ENCODE results near the gene POLR1A. TPM values are rescaled to one million over a fixed set of nuclear protein-coding genes. Genes with fewer than 3 reads are reported as not detected.

Gene POLR1A
- total RNA-seq, 1 experiment from 2014 or later: 58.3 TPM

- Mint-ChIP-seq H3K9me3 (ENCODE audit: low read depth, unreplicated experiment) (no peaks in the 10 kb centered on the region), H3K4me3 (ENCODE audit: low read depth, unreplicated experiment) (no peak overlapping the region), H3K36me3 (ENCODE audit: insufficient read depth, unreplicated experiment) (peaks cover 27% of the 10 kb centered on the region), H3K27ac (ENCODE audit: unreplicated experiment) (no peak overlapping the region), H3K4me1 (ENCODE audit: low read depth, unreplicated experiment) (no peaks in the 10 kb centered on the region), H3K27me3 (ENCODE audit: unreplicated experiment) (no peaks in the 10 kb centered on the region)
- DNase-seq: no peak
- no peak for TF ChIP-seq CTCF (IDR thresholded peaks at IDR 0.05; ENCODE audit: unreplicated experiment)
- no TSS peak for BruUV-seq (replicated peaks)
- CTCF ChIA-PET: no interaction called here
- intact Hi-C loops (cut with micrococcal nuclease; ENCODE audit: unreplicated experiment): no loop called here
Observed at GRCh38 chr2:86094229-86094628, 11.5 kb downstream of the POLR1A start.

GRCh38 chr2:86087936-86088850, 17.5 kb downstream of the POLR1A start:
- TF ChIP-seq CTCF (IDR thresholded peaks at IDR 0.05; ENCODE audit: unreplicated experiment): no peak
- Mint-ChIP-seq H3K27me3 (ENCODE audit: unreplicated experiment) (no peaks in the 10 kb centered on the region), H3K9me3 (ENCODE audit: low read depth, unreplicated experiment) (no peaks in the 10 kb centered on the region), H3K36me3 (ENCODE audit: insufficient read depth, unreplicated experiment) (peaks cover 36% of the 10 kb centered on the region), H3K4me1 (ENCODE audit: low read depth, unreplicated experiment) (no peaks in the 10 kb centered on the region), H3K27ac (ENCODE audit: unreplicated experiment) (no peak overlapping the region), H3K4me3 (ENCODE audit: low read depth, unreplicated experiment) (no peak overlapping the region)
- intact Hi-C loops (cut with micrococcal nuclease; ENCODE audit: unreplicated experiment): loop anchor here (10.0 kb wide), 1 partner anchor 363 kb away; no protein-coding TSS in a partner anchor
- DNase-seq: no peak
- no TSS peak for BruUV-seq (replicated peaks)
- CTCF ChIA-PET: interaction anchor here (0.6 kb wide), 1 partner anchor 24 kb away, joined by 3 read pairs; no protein-coding TSS in a partner anchor

GRCh38 chr2:86082756-86083155, 22.9 kb downstream of the POLR1A start:
- no peak for DNase-seq
- intact Hi-C loops (cut with micrococcal nuclease; ENCODE audit: unreplicated experiment): loop anchor here (5.0 to 10.0 kb wide), 2 partner anchors 195 to 358 kb away; partner anchors contain the start of gene ST3GAL5
- no peak for TF ChIP-seq CTCF (IDR thresholded peaks at IDR 0.05; ENCODE audit: unreplicated experiment)
- Mint-ChIP-seq H3K27me3 (ENCODE audit: unreplicated experiment) (no peaks in the 10 kb centered on the region), H3K9me3 (ENCODE audit: low read depth, unreplicated experiment) (no peaks in the 10 kb centered on the region), H3K4me3 (ENCODE audit: low read depth, unreplicated experiment) (no peak overlapping the region), H3K27ac (ENCODE audit: unreplicated experiment) (no peak overlapping the region), H3K36me3 (ENCODE audit: insufficient read depth, unreplicated experiment) (peaks cover 29% of the 10 kb centered on the region), H3K4me1 (ENCODE audit: low read depth, unreplicated experiment) (no peaks in the 10 kb centered on the region)
- BruUV-seq (replicated peaks): no TSS peak
- CTCF ChIA-PET: no interaction called here

GRCh38 chr2:86081724-86082123, 24.0 kb downstream of the POLR1A start:
- no TSS peak for BruUV-seq (replicated peaks)
- CTCF ChIA-PET: no interaction called here
- intact Hi-C loops (cut with micrococcal nuclease; ENCODE audit: unreplicated experiment): loop anchor here (5.0 to 10.0 kb wide), 2 partner anchors 194 to 357 kb away; partner anchors contain the start of gene ST3GAL5
- TF ChIP-seq CTCF (IDR thresholded peaks at IDR 0.05; ENCODE audit: unreplicated experiment): no peak
- Mint-ChIP-seq H3K27me3 (ENCODE audit: unreplicated experiment) (no peaks in the 10 kb centered on the region), H3K4me3 (ENCODE audit: low read depth, unreplicated experiment) (no peak overlapping the region), H3K27ac (ENCODE audit: unreplicated experiment) (no peak overlapping the region), H3K36me3 (ENCODE audit: insufficient read depth, unreplicated experiment) (peaks cover 39% of the 10 kb centered on the region), H3K9me3 (ENCODE audit: low read depth, unreplicated experiment) (no peaks in the 10 kb centered on the region), H3K4me1 (ENCODE audit: low read depth, unreplicated experiment) (no peaks in the 10 kb centered on the region)
- no peak for DNase-seq
